DOHH2 (cell line): ENCODE measurements around the gene MGP.

Experiments used
- H3F3A ChIP-seq: fragments of 200-600 bp; sonication (generic), shearing (Covaris generic); 2 replicates; pipeline ENCODE4 v1.6.0; 2016; ENCODE audit warnings: antibody characterized with exemption, mild to moderate bottlenecking; ENCODE audit not compliant: control insufficient read depth, insufficient read depth
- H3K27ac ChIP-seq: fragments of 200-600 bp; sonication (generic); 2 replicates; pipeline ENCODE4 v1.5.1; 2014; ENCODE audit warnings: low read depth, mild to moderate bottlenecking, low read length, moderate library complexity
- H3K27me3 ChIP-seq: fragments of 200-600 bp; sonication (generic); 2 replicates; pipeline ENCODE4 v1.6.1; 2014; ENCODE audit warnings: mild to moderate bottlenecking, low read length, mixed read lengths; ENCODE audit not compliant: control insufficient read depth
- H3K36me3 ChIP-seq: fragments of 200-600 bp; sonication (generic); 2 replicates; pipeline ENCODE4 v1.6.1; 2014; ENCODE audit warnings: mild to moderate bottlenecking, low read length, moderate library complexity, mixed read lengths; ENCODE audit not compliant: control insufficient read depth
- H3K4me1 ChIP-seq: fragments of 200-600 bp; sonication (generic); 2 replicates; pipeline ENCODE4 v1.6.1; 2014; ENCODE audit warnings: mild to moderate bottlenecking, low read length, mixed read lengths; ENCODE audit not compliant: control insufficient read depth
- H3K4me2 ChIP-seq: fragments of 200-600 bp; sonication (generic); 2 replicates; pipeline ENCODE4 v1.6.0; 2014; ENCODE audit warnings: mild to moderate bottlenecking, low read length, moderate library complexity
- H3K4me3 ChIP-seq: fragments of 200-600 bp; sonication (generic); 2 replicates; pipeline ENCODE4 v1.5.1; 2014; ENCODE audit warnings: mild to moderate bottlenecking, low read length, mixed read lengths
- H3K79me2 ChIP-seq: fragments of 200-600 bp; sonication (generic); 2 replicates; pipeline ENCODE4 v1.6.1; 2014; ENCODE audit warnings: mild to moderate bottlenecking, low read length, mixed read lengths; ENCODE audit not compliant: control insufficient read depth
- H3K9me2 ChIP-seq: fragments of 200-600 bp; sonication (generic); replicated peaks from 2 replicates; pipeline ENCODE4 v1.6.1; 2014; ENCODE audit warnings: mild to moderate bottlenecking, low read length, mixed read lengths; ENCODE audit not compliant: control insufficient read depth
- H3K9me3 ChIP-seq: fragments of 200-600 bp; sonication (generic); 2 replicates; pipeline ENCODE4 v1.6.1; 2014; ENCODE audit warnings: antibody characterized with exemption, low read length, mixed read lengths; ENCODE audit not compliant: control insufficient read depth, insufficient read depth
- H4K20me1 ChIP-seq: fragments of 200-600 bp; sonication (generic); 2 replicates; pipeline ENCODE4 v1.6.0; 2014; ENCODE audit warnings: low read depth, mild to moderate bottlenecking, antibody characterized with exemption, low read length, moderate library complexity; ENCODE audit not compliant: control insufficient read depth, insufficient read depth
- EZH2phosphoT487 ChIP-seq: fragments of 200-600 bp; sonication (generic); IDR thresholded peaks from 2 replicates; pipeline ENCODE4 v1.6.1; 2017; ENCODE audit warnings: borderline replicate concordance, mild to moderate bottlenecking, antibody characterized with exemption, low read length, moderate library complexity, mixed read lengths
- TF ChIP-seq, protein P1 (sequence below): fragments of 200-600 bp; sonication (generic); IDR thresholded peaks from one replicate; pipeline ENCODE4 v1.5.1; 2014; ENCODE audit warnings: antibody characterized with exemption, mild to moderate bottlenecking, low read depth, low read length; ENCODE audit not compliant: poor library complexity, severe bottlenecking

Gene MGP

DNA sequence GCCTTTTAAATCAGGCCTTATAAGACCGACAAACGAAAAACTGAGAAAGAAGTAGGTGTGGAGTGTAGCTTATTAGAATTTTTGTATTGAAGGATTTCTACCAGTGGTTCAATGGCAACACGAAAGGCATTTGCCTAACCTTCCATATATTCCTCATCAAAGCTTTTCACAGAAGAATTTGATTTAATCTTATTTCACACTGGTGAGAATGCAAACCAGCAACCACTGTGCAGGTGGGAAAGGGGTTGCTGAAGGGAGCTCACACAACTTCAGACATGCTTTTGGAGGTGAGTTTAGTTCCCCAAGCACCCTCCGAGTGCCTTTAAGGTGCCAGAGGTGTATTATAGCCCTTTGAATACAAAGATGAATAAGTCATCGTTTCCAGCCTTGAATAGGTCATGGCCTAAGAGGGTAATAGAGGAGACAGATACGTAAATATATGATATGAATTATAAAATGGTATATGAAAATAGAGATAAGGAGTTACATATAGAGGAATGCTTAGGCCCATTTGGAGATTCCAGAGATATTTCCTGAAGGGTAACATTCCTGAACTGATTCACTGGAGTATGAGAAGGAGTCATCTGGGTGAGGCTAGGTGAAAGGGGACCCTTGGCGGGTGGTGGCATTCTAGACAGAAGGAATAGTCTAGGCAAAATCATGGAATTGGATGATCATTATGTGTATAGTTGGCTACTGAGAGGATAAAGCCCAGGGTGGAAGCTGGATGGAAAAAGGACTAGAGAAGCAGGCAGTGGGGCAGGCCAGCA, 46.3 kb upstream of the MGP start:
- Histone ChIP-seq H3F3A (no peaks in the 10 kb centered on the region), H3K4me2 (no peak overlapping the region), H3K27me3 (no peaks in the 10 kb centered on the region), H3K4me1 (peaks cover 12% of the 10 kb centered on the region), H3K36me3 (peaks cover 4% of the 10 kb centered on the region), H3K4me3 (no peak overlapping the region), H3K9me2 (no peaks in the 10 kb centered on the region), H3K27ac (no peak overlapping the region), H4K20me1 (no peaks in the 10 kb centered on the region), H3K79me2 (no peaks in the 10 kb centered on the region), H3K9me3 (no peaks in the 10 kb centered on the region)
- no peak for TF ChIP-seq EZH2phosphoT487
- TF ChIP-seq, protein P1, sequence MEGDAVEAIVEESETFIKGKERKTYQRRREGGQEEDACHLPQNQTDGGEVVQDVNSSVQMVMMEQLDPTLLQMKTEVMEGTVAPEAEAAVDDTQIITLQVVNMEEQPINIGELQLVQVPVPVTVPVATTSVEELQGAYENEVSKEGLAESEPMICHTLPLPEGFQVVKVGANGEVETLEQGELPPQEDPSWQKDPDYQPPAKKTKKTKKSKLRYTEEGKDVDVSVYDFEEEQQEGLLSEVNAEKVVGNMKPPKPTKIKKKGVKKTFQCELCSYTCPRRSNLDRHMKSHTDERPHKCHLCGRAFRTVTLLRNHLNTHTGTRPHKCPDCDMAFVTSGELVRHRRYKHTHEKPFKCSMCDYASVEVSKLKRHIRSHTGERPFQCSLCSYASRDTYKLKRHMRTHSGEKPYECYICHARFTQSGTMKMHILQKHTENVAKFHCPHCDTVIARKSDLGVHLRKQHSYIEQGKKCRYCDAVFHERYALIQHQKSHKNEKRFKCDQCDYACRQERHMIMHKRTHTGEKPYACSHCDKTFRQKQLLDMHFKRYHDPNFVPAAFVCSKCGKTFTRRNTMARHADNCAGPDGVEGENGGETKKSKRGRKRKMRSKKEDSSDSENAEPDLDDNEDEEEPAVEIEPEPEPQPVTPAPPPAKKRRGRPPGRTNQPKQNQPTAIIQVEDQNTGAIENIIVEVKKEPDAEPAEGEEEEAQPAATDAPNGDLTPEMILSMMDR = no peak

DNA sequence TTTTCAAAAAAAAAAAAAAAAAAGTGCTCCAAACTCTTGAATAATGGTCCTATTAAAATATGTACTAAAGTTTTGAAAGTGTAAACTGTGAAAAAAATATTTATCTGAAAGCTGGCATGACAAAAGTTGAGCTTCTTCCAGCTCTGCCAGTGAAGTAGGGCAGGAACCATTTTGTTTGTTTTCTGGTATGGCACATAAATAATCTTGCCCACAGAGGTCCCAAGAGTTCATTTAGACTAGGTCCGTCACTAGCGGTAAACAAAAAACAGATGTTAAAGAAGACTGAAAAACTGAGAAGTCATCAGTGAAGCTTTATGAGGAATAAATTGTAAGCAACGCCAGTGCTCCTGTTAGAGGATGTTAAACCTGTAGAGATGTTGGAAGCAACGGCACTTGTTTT, 45.7 kb upstream of the MGP start:
- Histone ChIP-seq H3K4me2 (no peak overlapping the region), H3K4me3 (no peak overlapping the region)

DNA sequence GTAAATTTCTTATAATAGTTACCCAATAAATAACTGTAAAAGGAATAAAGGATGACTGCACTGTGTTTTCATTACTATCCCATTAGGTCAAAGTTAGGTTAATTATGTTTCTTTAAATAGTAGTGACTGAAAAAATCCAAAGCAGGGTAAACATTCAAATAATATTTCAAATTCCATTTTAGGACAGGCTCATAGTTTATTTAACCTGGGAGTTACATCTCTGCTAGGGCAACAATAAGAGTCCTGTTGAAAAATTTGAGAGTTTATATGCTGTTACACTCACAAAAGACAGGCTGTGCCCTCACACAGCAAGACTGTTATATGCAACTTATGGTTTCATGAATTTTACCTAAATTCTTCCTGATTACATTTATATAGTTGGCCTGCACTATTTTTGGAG, 44.6 kb upstream of the MGP start:
- no peaks in the 10 kb centered on the region for H3K27me3 ChIP-seq
- peaks cover 4% of the 10 kb centered on the region for H3K36me3 ChIP-seq
- no peak overlapping the region for H3K4me2 ChIP-seq
- H3K4me3 ChIP-seq = no peak overlapping the region
- peaks cover 18% of the 10 kb centered on the region for H3K4me1 ChIP-seq
- H4K20me1 ChIP-seq = no peaks in the 10 kb centered on the region
- H3K9me2 ChIP-seq = no peaks in the 10 kb centered on the region
- H3K9me3 ChIP-seq = no peaks in the 10 kb centered on the region
- no peaks in the 10 kb centered on the region for H3K79me2 ChIP-seq
- TF ChIP-seq EZH2phosphoT487 = no peak
- TF ChIP-seq, protein P1 = no peak
- H3K27ac ChIP-seq = no peak overlapping the region
- no peaks in the 10 kb centered on the region for H3F3A ChIP-seq

More for the DNA sequence above, 45.7 kb upstream of the MGP start:
- H3F3A ChIP-seq = no peaks in the 10 kb centered on the region
- no peaks in the 10 kb centered on the region for H3K9me2 ChIP-seq
- H3K79me2 ChIP-seq = no peaks in the 10 kb centered on the region
- TF ChIP-seq, protein P1 = no peak
- no peak for TF ChIP-seq EZH2phosphoT487
- H3K27ac ChIP-seq = no peak overlapping the region
- H3K4me1 ChIP-seq = peaks cover 18% of the 10 kb centered on the region
- no peaks in the 10 kb centered on the region for H3K9me3 ChIP-seq
- H4K20me1 ChIP-seq = no peaks in the 10 kb centered on the region
- no peaks in the 10 kb centered on the region for H3K27me3 ChIP-seq
- peaks cover 4% of the 10 kb centered on the region for H3K36me3 ChIP-seq
